HG02840 (cell line): ENCODE data around the gene RAP1GAP2.

Experiments
- ATAC-seq: cut with Tn5 transposase; IDR thresholded peaks from one replicate; pipeline ENCODE4 v1.9.1; 2021; ENCODE audit warnings: mild to moderate bottlenecking, moderate library complexity, moderate number of reproducible peaks; ENCODE audit not compliant: unreplicated experiment, low FRiP score

RAP1GAP2 gene

DNA sequence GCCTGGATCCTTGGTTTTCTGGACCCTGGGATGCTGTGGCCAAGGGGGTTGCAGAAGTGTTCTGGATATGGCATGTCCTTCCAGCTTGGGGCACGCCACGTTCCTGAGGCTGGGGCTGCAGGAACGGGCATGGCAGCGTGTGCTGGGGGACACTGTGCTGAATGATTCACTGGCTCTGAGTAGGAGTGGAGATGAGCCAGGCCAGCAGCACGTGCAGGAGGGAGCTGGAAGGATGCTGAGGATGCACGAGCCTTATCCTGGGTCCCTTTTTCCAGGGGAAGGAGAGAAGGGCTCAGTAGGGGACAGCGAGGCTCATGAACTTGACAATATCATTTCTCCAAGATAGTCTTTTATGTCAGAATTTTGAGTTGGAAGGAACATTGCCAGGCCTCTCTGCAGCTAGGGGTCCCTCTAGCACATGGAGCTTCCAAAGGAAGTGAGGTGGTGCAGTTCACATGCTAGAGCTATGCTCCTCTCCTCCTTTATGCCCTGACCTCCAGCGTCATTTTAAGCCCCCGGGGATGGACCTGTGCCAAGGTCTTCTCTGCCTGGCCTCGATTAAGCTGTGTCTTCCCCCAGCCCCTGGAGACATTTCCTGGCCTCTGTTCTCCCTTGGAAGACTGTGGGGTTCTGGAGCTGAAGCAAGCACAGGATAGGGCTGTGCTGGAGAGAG lies 141.2 kb downstream of the RAP1GAP2 start:
- no peak for ATAC-seq

DNA sequence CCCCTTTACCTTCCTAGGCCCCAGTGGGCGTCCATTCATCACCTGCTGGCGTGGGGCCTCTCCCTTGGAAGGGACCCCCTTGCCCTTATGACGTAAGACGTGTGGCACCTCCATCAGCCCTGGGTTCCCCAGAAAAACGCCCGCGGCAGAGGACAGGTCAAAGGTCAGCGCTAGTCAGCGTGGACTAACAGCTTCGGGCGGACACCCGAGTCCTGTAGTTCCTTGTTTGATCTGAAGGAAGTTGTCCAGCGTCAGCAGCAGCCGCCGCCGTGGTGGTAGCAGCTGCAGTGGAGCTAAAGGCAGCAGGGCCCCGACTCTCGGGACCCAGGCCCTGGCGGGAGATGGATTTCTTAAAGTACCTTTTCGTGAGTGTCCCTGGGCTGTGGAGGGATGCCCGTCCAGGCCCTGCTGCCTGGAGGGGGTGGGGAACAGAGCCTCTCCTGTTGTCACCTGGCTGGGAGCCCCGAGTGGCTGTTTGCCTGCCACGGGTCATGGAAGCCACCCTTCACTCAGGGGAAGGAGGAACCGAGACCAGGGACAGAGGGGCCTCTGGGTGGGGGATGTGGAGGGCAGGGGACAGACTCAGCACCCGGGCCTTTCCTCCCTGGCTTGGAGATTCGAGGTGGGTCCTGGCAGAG lies 143.6 kb downstream of the RAP1GAP2 start:
- ATAC-seq = no peak

DNA sequence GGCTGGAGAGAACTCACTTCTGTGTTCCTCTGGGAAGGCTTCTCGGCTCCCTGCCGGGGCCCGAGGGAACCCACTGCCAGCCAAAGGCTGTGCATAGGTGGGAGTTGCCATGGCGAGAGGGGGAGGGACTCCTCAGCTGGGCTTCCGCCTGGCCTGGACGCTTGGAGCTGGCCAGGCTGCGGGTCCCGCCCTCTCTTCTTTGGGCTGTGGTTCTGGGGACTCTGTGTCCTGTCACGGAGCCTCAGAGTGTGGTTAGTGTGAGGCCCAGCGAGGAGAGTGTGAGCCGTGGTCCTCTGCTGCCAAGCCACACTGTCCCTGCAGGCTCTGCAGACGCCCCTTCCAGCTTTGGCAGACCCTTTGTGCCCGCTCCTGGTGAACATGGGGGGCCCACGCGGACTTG lies 144.1 kb downstream of the RAP1GAP2 start:
- no peak for ATAC-seq

DNA sequence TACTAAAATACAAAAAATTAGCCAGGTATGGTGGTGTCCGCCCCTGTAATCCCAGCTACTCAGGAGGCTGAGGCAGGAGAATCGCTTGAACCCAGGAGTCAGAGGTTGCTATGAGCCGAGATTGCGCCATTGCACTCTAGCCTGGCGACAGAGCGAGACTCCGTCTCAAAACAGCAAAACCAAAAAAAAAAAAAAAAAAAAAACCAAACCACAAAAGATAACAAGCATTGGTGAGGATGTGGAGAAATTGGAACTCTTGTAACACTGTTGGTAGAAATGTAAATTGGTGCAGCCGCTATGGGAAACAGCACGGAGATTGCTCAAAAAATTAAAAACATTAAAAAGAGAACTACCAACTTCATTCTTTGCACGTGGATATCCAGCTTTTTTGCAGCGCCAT lies 147.7 kb downstream of the RAP1GAP2 start:
- no peak for ATAC-seq

DNA sequence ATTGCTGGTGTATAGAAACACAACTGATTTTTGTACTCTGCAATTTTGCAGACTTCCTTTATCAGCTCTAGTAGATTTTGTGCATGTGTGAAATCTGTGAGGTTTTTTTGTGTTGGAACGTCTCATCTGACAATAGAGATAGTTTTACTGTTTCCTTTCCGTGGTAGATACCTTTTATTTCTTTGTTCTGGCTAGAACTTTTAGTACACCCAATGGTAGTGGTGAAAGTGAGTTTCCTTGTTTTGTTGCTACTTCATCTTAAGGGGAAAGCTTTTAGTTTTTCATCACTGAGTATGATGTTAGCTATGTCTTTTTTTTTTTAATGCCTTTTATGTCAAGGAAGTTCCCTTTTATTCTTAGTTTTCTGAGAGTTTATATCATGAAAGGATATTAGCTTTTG lies 149.1 kb downstream of the RAP1GAP2 start:
- no peak for ATAC-seq

DNA sequence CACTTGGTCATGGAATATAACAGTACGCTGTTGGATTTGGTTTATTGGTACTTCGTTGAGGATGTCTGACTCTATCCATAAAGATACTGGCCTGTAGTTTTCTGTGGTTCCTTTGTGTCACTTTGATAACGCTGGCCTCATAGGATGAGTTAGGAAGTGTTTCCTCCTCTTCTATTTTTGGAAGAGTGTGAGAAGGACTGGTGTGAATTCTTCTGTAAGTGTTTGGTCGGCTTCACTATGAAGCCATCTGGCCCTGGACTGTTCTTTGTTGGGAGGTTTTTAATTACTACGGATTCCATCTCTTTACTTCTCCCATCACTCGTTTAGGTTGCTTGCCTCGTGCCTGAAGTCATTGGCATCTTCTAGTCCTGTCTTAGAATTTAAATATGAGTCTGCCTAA lies 149.9 kb downstream of the RAP1GAP2 start:
- ATAC-seq = no peak

DNA sequence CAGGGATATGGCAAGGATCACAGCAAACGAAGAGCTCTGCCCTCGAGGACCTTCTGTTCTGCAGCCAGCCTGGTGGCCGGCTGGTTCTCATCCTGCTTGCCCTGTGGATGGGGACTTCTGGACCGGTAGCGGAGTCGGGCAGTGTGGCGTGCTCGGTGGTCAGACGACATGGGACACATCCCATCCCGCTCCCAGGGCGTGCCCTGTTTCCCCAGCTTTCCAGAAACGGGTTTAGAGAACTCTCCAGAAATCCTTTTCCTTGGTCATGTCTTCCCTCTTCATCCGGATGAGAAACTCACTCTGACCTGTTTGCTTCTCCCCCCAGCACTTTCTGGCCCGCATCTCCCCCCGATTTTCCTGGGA lies 151.3 kb downstream of the RAP1GAP2 start:
- ATAC-seq = no peak

DNA sequence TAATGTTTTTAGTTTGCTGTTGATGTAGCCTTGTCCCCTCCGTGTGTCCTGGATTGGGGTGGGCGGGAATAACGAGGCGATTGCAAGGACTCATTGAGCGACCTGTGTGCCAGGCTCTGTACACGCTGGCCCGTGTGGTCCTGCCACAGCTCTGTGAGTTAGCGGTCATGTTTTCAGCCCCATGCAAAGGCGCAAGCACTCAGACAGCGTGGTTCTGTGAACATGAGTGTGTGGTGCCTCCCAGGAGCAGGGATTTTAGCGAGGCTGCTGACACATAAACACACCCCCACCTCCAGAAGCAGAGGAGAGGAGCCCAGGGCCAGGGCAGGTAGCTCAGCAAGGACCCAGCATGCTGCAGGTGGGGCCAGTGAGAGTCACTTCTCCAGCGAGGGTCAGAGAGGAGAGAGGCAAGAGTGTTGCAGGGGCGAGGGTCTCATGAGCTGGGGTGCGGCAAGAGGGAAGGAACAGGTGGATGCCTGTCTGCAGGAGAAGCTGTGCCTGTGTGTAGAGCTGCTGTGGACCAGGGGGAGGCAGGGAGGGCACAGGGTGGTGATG lies 151.8 kb downstream of the RAP1GAP2 start:
- ATAC-seq = no peak

DNA sequence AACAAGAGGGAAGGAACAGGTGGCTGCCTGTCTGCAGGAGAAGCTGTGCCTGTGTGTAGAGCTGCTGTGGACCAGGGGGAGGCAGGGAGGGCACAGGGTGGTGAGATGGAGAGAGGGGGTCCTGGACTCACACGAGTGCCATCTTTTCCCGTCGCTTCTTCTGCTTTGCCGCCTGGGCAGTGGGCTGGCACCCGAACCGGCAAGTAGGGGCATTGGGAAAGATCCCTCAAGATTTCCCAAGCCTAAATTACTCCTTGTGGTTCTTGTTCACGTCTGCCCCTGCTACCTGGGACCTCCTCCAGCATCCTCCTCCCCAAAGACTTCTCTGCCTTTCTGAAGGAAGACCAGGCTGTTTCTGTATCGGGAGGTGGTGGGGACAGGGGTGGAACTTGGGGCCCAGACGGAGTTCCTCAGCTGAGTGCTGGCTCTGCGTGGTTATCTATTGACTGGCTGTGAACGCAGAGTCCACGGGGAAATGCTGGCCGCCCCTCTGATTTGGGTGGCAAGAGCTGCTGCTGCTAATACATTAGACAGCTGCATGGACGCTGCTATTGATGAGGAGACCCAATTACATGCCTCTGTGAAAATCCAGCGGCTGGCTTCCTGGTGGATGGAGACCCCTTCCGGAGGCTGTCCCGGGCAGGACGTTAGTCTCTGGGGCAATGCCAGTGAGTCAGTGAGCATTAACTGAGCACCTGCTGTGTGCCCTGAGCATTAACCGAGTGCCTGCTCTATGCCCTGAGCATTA lies 152.7 kb downstream of the RAP1GAP2 start:
- no peak for ATAC-seq

DNA sequence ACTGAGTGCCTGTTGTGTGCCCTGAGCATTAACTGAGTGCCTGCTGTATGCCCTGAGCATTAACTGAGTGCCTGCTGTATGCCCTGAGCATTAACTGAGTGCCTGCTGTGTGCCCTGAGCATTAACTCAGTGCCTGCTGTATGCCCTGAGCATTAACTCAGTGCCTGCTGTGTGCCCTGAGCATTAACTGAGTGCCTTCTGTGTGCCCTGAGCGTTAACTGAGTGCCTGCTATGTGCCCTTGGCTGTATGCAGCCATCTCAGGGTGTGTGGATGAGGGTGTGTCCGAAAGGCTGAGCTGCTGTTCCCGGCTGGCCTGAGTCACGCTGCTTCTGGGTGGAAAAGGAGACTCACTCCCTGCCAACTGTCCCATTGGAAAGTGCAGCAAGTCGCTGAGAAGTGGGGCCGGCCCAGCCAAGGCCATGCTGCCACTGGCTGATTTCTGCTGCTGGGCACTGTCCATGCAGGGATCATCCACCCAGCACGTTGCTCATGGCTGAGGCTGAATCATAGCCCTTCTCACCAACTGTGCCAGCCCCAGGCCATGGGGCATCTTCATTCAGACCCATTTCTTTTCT lies 153.3 kb downstream of the RAP1GAP2 start:
- no peak for ATAC-seq

DNA sequence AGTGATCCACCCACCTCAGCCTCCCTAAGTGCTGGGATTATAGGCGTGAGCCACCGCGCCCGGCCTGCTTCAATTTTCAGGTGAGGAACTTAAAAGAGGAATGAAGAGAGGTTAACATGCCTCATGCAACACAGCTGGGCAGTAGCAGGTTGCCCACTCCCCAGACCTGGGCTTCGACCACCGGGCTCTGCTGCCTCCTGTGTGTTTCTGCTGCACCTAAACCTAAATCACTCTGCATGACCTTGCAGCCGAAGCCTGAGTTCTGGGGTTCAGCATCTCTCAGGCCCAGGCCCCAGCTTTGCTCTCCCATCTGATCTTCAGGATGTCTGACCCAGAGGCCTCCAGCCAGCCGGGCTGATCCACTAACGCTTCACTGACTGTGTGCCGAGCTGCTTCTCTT lies 154.6 kb downstream of the RAP1GAP2 start:
- ATAC-seq = no peak

DNA sequence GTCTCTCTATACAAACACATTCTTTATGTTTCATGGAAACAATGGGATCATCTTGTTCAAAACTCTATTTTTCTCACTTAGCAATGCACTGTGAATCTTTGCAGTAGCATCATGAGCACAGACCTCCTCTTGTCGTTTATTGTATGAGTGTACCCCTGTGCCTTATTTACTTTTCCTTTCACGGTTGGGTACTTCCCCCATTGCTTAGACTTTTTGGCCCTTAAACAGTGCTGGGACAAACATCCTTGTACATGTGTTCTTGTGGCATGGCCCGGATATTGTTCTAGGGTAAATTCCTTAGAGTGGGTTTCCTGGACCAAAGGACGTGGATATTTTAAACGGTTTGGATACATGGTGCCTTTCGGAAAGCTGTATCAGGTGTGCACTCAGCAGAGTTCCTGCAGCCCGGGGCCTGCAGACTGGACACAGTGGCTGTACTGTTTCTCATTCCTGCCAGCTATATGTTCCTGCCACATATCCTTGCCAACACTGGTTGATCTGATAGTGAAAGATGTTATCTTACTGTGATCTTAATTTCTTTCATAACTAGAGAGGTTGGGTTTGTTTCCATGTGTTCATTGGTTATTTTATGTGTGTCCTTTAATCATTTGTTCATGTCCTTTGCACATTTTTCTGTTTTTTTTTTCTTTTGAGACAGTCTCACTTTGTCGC lies 156.1 kb downstream of the RAP1GAP2 start:
- ATAC-seq = no peak

DNA sequence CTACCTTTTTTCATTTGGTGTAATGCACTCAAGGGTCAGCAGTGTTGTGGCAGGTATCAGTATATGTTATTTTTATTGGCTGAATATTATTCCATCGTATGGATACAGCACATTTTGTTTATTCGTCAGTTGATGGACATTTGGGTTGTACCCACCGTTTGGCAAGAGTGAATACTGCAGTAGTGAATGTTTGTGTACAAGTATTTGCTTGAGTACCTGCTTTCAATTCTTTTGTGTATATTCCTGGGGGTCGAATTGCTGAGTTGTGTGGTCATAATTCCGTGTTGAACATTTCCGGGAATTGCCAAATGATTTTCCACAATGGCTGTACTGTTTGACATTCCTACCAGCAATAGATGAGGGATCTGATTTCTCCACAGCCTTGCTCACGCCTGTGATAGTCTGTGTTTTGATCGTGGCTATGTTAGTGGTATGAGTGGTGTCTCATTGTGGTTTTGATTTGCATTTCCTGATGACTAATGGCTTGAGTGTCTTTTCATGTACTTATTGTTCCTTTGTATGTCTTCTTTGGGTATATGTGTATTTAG lies 158.7 kb downstream of the RAP1GAP2 start:
- ATAC-seq = no peak

DNA sequence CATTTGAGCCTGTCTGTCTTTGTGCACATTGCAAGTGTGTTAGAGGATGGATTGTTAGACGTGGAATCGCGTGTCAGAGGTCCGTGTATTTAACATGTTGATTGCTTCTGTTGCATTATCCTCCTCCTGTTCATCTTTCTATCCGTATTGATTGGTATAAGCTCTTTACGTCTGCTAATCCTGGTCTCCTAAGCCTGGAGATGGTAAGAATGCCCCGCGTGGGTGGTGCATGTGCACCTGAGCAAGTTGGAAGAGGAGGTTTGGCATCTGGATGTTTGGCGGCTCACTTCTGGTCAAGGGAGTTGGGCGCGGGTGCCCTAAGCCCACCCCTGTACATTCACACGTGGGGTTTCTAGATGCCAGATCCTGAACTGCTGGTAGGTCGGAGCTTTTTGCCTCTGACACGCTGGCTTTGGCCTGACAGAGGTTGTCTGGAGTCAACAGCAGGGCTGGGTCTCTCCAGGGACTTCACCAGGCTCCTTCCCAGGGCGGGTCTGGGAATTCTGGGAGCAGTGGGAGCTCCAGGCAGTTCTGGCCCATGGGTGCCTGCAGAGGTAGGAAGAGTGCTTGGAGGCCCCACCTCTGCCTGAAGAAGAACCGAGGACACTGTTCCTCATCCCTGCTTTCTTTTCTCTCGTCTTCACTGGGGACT lies 159.8 kb downstream of the RAP1GAP2 start:
- no peak for ATAC-seq

DNA sequence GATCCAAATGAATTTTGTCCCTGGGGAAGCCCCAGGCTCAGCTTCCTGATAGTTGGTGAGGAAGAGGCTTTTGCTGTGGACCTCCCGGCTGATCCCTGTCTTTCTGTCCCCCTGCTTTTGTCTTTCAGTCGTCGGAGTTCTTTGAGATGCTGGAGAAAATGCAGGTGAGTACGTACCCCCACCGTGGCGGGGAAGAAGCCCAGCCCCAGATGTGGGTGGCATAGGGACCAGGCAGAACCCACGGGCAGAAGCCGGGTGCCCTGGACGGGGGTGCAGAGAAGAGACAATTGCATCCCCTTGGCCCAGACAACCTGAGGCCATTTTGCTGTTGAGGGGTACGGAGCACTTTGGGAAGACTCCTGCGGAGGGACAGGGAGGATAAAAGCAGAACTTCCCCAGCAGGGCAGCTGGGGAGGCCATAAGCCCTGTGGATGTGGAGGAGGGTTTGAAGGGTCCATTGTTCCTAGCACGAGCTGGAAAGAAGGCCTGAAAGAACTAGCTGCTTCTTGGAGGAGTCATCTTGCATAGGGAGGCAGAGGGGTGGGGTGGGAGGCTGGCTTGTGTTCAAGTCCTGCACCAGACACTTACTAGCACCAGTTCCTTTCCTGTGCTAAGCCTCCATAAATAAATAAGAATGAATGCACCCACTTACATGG lies 161.5 kb downstream of the RAP1GAP2 start:
- no peak for ATAC-seq

DNA sequence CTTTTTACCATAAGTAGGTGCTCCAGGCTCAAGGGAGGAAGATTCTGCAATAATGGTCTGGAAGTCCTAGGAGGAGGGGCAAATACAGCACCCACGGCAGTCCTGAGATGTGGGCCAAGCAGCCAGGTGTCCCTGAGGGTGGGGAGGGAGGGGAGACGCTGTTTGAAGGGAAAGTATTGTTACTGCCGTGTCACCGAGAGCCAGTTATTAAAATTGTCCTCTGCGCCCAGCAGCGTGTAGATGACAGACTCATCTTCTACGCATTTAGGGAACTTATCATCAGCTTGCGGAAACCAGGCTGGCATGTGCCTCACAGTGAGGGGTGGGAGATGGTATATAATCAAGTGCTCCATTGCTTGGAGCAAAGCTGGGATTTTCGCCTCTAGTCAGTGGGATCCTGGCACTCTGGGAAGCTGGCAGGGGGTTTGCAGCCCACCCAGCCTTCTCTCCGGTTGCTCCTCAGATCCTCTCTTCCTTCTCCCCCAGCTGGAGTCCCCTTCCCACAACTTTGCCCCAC lies 162.5 kb downstream of the RAP1GAP2 start:
- ATAC-seq = no peak

DNA sequence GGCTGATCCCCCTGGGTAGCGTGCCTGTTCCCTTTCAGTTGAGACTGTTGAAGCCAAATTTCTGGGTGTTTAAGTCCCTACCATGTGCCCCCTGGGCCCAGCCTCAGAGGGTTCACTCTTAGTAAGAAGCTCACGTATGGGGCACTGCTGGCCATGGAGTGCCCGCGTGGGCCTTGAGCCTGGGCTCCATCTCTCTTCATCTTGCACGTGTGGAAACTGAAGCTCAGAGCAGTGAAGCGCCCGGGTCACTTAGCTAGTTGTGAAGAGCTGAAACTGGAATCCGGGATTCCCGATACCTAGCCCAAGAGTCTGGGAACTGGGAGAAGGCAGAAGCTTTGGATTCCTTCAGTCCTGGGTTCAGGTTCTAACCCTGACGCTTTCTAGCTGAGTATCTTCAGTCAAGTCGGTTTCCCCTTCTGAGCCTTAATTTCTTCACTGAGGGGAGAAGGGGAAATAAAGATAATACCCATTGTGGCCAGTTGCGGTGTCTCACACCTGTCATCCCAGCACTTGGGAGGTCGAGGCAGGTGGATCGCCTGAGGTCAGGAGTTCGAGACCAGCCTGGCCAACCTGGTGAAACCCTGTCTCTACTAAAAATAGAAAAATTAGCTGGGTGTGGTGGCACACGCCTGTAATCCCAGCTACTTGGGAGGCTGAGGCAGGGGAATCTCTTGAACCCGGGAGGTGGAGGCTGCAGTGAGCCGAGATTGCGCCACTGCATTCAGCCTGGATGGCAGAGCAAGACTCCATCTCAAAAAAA lies 163.3 kb downstream of the RAP1GAP2 start:
- ATAC-seq = no peak

DNA sequence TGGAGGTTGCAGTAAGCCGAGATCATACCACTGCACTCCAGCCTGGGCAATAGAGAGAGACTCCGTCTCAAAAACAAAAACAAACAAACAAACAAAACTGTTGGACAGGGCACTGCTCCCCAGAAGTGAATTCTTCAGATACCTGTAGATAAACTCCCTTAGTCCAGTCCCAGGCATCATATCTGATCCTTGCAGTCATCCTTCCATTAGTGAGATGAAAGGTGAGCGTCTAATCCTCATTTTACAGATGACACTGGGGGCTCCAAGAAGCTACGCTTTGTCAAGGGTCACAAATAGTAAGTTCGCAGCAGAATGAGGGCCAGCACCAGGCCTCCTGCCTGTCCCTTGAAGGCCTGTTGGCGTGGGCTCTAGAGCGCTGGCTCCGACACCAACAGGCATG lies 165.2 kb downstream of the RAP1GAP2 start:
- ATAC-seq = no peak
